Retina (tissue), 1 donor: ENCODE data around the gene THPO.

ENCODE experiments used
- DNase-seq: peaks from one replicate; pipeline ENCODE4 v3.0.0-alpha.2; 2016

THPO gene

DNA sequence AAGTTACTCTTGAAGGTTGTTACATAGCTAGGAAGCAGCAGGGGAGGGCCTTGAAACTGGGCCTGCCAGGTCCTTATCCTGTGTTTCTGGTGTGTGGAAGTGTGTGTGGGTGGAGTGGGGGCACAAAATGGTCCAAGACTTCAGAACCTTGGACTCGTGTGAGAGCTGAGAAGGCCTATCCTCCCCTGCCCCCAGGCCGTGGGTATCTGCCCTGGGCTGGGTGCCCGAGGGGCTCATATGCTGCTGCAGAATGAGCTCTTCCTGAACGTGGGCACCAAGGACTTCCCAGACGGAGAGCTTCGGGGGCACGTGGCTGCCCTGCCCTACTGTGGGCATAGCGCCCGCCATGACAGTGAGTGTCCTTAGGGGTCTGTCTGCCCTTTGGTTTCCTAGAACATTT lies 6.3 kb upstream of the THPO start:
- DNase-seq: no peak

DNA sequence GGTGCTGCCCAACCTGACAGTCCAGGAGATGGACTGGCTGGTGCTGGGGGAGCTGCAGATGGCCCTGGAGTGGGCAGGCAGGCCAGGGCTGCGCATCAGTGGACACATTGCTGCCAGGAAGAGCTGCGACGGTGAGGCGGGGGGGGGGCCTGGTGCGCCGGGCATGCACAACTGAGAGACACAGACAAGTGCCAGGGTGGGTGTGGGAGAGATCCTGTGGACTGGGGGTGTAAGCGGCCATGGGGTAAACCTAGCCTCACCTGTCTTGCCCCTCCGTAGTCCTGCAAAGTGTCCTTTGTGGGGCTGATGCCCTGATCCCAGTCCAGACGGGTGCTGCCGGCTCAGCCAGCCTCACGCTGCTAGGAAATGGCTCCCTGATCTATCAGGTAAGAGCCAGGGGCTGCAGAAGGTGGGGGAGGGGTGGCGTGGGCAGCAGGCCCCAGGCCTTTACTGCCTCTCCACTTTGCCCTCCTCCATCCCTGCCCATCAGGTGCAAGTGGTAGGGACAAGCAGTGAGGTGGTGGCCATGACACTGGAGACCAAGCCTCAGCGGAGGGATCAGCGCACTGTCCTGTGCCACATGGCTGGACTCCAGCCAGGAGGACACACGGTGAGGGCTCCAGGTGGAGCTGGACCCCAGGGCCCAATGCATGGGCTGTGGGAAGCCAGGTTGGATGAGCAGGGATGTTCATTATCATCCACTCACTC lies 5.2 kb upstream of the THPO start:
- DNase-seq: no peak

DNA sequence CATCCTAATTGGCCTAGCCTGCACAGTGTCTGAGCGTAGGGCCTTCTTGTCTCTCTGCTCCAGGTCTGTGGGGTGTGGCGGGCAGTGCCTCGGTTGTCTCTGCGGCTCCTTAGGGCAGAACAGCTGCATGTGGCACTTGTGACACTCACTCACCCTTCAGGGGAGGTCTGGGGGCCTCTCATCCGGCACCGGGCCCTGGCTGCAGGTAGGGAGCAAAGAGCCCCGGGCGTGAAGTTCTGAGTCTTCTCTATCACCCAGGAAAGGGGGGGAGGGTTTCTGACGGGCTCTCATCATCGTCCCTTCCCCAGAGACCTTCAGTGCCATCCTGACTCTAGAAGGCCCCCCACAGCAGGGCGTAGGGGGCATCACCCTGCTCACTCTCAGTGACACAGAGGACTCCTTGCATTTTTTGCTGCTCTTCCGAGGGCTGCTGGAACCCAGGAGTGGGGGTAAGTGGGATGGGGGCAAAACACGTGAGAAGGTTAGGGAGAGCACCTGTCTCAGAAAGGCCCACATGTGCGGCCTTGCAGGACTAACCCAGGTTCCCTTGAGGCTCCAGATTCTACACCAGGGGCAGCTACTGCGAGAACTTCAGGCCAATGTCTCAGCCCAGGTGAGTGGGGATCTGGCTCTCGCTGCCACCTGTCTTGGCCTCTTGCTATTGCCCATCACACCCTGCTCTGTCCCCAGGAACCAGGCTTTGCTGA lies 4.5 kb upstream of the THPO start:
- no peak for DNase-seq

DNA sequence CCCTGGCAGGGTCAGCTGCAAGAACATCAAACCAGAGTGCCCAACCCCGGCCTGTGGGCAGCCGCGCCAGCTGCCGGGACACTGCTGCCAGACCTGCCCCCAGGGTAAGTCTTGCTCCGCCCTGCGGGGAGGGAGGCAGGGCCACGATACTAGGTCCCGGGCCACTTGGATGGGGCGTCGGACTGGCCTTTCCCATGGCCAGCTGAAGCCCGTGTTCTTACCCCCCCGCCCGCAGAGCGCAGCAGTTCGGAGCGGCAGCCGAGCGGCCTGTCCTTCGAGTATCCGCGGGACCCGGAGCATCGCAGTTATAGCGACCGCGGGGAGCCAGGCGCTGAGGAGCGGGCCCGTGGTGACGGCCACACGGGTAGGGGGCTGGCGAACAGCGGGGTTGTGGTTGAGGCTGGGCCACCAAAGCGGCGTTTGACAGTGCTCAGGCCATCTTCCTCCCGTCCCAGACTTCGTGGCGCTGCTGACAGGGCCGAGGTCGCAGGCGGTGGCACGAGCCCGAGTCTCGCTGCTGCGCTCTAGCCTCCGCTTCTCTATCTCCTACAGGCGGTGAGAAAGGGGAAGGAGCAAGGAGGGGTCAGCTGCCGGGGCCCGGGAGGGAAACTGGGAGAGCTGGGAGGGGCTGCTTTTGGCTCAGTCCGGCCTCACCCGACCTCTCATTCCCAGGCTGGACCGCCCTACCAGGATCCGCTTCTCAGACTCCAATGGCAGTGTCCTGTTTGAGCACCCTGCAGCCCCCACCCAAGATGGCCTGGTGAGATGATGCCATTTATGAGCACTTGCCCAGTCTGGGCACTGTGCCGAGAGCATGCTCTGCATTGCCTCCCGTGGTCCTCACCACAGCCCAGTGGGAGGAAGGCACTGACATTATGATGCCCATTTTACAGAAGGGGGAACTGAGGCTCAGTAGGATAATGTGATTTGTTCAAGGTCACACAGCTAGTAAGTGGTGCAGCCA lies 3.5 kb upstream of the THPO start:
- peak; percentile 75 for DNase-seq

DNA sequence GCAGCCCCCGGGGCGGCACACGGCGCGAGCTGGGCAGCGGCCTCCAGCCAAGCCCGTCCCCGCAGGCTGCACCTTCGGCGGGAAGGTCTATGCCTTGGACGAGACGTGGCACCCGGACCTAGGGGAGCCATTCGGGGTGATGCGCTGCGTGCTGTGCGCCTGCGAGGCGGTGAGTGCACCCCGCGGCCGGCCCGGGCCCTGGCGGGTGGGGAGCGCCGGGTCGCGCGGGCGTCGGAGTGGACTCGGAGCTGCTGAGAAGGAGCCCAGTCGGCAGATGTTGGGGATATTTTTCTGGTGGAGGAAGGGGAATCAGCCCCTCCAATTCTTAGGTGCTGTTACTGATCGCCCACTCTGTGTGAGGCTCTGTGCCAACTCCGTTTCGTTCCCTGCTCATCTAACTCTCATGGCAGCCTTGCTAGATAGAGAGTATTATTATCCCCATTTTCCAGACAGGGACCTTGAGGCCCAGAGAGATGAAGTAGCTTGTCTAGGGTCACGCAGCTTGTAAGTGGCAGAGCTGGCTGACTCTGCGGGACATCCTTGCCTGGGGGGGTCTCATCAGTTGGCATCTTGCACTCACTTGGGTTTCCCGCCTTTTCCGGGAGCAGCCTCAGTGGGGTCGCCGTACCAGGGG lies 2.7 kb upstream of the THPO start:
- peak; percentile 63 for DNase-seq

DNA sequence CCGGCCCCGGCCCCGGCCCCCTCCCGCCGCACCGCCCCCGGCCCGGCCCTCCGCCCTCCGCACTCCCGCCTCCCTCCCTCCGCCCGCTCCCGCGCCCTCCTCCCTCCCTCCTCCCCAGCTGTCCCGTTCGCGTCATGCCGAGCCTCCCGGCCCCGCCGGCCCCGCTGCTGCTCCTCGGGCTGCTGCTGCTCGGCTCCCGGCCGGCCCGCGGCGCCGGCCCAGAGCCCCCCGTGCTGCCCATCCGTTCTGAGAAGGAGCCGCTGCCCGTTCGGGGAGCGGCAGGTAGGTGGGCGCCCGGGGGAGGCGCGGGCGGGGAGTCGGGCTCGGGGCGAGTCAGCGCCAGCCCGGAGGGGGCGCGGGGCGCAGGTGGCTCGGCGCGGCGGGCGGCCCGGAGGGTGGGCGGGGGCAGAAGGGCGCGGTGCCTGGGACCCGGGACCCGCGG lies 2.2 kb upstream of the THPO start:
- DNase-seq: no peak

DNA sequence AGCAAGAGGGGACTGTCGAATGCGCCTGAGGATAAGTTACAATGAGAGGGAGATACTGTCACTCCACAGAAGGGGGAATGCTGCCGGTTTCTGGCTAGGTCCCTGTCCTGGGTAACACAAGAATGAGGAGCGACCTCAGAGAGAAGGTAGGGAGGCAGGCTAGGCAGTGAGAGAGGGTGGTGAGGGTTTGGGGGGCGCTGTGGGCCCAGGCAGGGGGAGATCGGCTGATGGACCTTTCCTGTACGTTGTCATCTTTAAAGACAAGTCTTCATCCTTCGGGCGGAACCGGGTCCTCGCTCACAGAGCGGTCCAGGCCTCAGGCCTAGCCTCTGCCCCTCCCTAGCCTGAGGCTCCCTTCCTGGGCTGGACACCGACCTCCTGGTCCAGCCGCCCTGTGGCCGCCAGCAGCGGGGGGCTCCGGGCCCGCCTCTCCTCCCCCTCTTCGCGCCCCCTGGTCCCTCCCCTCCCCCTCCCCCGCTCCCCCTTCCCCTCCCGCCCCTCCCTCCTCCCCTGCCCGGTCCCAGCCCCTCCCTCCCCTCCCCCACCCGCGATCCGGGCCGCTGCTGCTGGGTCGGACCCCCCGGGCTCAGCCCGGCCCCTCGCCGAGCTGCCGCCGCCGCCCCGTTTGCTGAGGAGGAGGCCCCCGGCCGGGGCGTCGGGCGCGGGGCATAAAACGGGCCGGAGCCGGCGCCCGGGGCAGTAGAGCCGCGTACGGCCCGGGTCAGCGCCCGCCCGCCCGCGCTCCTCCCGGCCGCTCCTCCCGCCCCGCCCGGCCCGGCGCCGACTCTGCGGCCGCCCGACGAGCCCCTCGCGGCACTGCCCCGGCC lies 1.6 kb upstream of the THPO start, which contains the start of gene CHRD:
Gene CHRD, plus strand, starts transcription at position 697 of the 827 bp plus-strand sequence. CDS start 265 bp downstream, outside the sequence.
- DNase-seq: peak; percentile 51

DNA sequence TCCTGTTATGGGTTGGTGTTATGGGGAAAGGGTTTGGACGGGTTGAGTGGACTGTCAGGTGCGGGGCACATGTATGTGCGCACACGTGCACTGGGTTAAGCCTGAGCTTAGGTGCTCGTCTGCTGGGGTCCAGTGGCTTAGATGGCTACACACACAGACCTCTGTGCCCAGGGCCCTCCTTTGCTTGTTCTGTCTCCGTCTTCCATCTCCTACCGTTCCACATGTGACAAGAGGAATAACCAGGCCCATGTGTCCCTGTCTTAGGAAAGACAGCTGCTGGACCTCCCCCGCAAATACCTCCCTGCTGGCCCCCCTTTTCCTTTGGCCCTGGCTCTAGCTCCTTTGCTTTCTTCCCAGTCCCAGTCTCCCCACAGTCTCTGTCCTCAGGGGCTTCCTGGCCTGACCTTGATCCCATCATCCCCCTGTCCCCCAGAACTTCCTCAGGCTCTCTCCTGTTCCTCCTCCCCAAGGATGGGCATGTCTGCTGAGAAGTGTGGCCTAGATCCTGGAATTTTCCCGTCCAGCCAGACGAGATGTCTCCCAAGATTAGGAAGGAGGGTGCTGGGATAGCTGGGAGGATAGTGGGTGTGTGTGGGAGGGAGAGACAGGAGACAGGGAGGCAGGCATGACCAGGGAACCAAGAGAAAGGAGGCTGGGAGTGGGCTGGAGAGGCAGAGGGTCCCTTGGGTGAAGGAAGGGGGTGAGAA lies 797 bp upstream of the THPO start:
- no peak for DNase-seq

DNA sequence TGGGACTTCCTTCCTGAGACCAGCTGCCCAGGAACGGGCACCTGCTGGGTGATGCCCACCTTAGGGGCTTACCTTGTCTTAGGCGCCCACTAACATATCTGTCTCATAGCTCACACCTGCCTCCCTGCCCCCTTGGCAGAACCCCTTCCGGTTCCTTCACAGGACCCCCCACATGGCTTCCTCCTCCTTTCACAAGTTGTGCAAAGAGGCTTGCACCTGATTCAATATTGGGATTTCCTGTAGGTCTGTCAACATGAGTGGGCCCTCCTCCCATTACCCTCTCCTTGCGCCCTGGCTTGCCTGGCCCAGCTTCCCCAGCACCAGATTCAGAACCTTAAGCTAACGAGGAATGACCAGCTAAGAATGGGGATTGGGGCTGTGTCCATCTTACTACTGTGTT lies 633 bp downstream of the THPO start:
- no peak for DNase-seq

DNA sequence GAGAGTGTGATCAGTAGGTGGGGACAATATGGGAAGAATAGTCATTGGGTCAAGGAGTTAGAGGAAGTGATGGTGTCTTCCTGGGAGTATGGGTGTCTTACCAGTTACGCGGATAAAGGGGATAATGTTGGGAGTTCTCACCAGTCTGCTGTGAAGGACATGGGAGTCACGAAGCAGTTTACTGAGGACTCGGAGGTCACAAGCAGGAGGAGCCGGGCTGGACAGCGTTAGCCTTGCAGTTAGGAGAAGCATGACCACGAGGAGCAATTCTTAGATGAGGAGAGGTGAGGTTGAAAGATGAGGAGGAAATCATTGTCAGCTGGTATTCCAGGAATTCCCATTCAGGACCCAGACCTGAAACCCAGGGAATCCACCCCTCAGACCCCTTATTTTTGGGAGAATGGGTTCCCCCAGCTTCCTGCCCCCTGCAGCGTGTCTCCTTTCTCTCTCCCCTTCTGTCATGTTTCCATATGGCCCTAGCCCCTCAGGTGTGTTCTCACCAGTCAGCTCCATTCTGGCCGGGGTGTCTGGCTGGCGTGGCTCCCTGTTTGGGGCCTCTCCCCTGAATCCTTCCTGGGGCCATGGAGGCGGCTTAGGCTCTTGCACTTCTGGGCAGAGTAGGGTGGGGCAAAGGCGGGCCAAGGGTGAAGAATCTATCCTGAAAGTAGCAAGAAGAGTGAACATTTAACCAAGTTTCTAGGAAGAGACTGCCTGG lies 2.1 kb downstream of the THPO start:
- no peak for DNase-seq

DNA sequence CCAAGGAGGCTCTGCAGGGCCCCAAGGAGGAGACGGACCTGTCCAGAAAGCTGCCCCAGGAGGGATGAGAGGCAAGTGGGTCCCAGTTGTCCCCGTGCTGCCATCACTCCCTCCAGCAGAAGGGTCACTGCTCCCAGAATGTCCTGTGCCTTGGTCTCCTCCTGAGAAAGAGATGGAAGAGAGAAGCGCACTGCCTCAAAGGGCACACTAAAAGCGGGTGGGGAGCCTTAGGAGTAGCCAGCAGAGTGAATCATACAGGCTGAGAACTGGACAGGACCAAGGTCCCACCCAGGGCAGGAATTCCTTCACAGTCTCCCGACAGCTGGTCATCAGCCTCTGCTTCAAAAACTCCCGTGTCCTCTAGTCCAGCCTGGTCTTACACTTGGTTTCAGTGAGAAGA lies 4.6 kb downstream of the THPO start:
- no peak for DNase-seq

DNA sequence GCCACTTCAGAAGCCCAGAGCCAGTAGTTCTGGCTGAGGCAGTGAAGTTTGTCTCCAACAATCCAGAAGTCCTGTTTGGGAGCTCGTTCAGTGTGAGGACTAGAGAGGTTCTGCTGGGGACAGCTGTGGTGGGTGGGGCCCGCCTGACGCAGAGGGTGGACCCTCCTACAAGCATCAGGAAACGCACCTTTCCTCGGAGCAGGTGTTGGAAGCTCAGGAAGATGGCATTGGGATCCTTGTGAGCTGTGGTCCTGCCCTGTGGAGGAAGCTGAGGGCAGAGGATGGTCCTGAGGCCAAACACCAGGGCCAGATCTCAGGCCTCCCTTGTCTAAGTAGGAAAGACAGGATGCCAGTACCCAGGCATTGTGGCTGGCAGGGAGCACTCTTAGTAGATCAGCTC lies 5.1 kb downstream of the THPO start:
- no peak for DNase-seq

DNA sequence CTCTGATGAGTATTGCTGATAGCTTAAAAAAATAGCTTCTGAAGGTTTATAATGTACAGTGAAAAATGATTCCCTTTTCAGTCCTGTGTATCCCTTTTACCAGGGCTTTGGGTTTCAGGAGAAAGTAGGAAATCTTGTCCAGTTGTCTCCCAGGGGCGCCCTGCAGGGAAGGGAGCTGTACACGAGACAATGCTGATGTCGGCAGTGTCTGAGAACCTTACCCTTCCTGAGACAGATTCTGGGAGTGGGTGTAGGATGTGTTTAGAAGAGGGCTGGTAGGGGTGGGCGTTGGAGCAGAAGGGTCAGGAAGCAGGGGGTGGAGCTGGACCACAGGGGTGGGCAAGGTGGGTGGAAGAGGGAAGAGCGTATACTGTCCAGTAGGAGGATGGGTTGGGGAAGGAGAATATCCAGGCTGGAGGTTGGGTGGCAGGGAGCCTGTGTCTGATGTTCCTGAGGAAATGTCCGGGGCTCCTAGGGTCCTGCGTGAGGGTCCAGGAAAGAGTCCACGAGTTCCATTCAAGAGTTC lies 5.6 kb downstream of the THPO start:
- no peak for DNase-seq

DNA sequence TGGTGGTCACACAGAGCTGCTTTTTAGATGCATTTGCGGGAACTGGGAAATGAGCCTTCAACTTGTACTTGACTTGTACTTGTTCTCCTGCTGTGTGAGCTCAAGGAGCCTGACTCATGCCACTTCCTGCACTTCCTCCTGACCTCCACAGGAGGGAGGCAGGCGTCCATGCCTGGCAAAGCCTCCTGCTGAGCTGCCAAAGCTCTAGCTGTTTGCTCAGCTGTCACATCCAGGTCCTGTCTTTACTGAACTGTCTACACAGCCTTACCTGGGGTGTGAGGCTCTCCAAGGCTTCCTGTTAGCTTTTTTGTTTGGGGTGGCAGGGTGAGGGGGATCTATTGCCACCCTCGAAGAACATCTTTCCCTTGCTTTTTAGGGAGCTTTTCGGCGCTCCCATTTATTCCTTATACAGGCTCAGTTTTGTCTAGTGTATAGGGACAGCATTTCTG lies 6.4 kb downstream of the THPO start:
- DNase-seq: peak; percentile 74

DNA sequence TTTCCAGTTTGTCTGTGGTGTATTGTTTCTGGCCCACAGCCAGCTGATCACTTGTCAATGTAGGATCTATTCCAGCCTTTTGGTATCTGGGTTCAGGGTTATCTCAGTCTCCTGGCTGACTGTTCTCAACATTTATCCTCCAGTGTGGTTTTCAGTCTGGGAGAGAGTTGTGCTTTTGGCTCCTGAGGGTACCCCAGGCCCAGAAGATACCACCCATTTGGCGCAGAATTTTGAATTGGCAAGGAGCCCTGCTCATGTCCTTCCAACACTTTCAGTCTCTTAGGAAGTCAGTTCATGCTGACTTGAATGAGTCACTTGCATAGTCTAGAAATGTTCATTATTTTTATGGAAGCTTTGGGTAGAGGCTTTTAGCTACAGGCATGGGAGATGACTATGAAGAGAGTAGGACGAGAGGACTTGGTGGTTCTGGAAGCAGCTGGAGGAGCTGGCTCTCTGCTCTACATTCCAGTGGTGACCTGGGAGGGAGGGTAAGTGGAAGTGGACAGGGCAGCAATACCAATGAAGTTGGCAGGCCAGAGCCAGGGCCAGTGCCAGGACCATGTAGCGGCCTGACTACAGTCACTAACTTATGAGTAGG lies 9.3 kb downstream of the THPO start:
- no peak for DNase-seq

DNA sequence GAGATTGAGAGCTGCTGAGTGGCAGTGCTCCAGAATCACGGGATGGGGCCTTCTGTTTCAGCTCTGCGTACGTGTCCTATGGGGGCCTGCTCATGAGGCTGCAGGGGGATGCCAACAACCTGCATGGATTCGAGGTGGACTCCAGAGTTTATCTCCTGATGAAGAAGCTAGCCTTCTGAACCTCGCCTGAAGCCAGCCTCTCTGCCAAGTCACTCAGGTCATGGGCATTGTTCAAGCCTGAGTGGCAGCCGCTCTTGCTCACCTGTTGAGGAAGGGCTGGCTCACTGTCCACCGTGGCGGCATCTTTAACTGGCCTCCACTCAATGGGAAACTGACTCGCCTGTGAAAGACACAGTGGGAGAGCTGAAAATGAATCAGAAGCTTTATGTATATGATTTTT lies 9.9 kb downstream of the THPO start:
- no peak for DNase-seq

DNA sequence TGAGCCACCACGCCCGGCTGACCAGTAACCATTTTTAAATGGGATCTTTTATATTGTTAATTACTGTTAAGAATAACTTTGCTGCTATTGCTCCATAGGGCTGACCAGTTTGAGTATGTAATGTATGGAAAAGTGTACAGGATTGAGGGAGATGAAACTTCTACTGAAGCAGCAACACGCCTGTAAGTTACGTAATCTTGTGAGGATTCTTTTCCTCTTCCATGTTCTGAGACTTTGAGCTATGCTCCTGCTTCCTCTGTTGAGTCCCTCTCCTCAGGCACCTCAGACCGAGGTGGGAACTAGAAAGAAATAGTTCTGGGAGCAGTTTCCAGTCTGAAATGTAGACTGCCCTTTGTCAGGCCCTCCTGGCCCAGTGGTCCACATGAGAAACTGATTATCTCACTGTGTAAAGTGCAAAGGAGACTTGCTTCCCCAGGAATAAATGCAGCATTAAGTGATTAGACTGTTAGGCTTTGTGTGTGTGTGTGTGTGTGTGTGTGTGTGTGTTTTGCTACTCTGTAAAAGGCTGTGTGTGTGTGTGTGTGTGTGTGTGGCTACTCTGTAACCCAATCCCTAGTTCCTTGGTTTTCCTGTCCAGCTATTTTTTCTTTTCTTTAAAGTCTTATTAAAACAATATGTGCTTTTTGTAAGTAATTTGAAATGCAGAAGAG lies 11.3 kb downstream of the THPO start:
- DNase-seq: no peak

DNA sequence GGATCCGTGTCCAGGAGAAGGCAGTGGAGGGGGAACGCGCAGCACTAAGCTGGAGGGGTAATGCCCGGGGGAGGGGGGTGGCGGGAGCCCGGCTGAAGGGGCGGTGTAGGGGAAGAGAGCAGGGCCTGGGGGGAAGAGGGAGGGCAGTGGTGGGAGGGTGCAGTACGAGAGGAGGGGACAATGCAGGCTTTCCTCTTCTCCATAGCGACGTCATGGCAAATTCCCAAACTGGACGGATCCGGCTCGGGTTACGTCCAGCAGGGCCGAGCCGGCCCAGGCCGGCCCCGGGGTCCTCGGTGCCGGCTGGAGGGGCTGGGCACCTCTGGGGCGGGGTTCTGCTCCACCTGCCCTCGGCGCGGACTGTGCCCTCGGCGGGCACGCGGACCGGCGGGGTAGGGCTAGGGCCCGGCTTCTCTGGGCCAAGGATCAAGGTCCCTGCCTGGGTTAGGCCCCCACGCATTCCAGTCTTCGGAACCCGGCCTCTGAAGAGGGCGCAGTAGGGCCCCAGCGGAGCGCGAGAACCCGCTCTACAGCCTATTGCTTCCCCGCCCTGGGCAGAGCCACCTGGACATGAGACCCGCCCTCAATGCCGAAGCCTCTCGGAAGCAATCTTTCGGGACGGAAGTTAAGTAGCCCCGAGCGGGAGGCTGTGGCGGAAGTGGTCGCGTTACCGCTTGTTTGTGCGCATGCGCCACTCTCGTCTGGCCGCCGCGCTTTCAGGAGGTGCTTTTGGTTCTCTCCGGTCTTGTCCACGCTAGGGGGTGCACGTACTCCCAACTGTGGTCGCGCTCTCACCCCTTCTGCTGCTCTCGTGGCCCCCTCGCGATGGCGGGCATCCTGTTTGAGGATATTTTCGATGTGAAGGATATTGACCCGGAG lies 15.1 kb downstream of the THPO start:
- DNase-seq: peak; percentile 97
